NCI-H226 (cell line): Measurements from ENCODE around the gene DMRT1.

Experiments
- DNase-seq: peaks from one replicate; pipeline ENCODE4 v3.0.0-alpha.2; 2015

The DMRT1 gene

DNA sequence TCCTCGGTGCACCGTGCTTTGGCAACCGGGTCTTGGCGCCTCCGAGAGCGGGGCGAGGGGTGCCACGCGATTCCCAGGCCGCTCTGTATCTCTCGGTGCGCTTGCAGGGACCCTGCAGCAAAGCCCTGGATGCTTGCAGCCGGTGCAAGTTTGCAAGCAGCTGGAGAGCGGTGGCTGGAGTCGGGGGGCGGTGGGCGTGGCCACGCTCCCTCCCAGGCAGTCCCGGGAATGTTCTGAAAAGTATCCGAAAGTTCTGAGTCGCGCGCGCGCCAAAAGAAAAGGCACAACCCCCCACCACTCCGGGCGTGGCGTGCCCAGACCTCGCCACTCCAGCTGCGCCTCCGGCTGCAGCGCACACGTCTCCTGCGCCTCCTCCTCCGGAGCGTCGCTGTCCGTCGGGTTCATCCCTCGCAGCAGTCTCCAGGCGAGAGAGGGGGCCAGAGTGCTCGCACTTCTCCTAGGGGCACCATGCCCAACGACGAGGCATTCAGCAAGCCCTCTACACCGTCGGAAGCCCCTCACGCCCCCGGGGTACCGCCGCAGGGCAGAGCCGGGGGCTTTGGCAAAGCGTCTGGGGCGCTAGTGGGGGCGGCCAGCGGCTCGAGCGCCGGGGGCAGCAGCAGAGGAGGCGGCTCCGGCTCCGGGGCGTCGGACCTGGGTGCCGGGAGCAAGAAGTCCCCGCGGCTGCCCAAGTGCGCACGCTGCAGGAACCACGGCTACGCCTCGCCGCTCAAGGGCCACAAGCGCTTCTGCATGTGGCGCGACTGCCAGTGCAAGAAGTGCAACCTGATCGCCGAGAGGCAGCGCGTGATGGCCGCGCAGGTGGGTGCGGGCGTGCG lies at the start of gene DMRT1:
Gene DMRT1 (plus strand): TSS at position 327 of the 839 bp plus-strand sequence. CDS start 142 bp downstream, at position 469.
- no peak for DNase-seq

DNA sequence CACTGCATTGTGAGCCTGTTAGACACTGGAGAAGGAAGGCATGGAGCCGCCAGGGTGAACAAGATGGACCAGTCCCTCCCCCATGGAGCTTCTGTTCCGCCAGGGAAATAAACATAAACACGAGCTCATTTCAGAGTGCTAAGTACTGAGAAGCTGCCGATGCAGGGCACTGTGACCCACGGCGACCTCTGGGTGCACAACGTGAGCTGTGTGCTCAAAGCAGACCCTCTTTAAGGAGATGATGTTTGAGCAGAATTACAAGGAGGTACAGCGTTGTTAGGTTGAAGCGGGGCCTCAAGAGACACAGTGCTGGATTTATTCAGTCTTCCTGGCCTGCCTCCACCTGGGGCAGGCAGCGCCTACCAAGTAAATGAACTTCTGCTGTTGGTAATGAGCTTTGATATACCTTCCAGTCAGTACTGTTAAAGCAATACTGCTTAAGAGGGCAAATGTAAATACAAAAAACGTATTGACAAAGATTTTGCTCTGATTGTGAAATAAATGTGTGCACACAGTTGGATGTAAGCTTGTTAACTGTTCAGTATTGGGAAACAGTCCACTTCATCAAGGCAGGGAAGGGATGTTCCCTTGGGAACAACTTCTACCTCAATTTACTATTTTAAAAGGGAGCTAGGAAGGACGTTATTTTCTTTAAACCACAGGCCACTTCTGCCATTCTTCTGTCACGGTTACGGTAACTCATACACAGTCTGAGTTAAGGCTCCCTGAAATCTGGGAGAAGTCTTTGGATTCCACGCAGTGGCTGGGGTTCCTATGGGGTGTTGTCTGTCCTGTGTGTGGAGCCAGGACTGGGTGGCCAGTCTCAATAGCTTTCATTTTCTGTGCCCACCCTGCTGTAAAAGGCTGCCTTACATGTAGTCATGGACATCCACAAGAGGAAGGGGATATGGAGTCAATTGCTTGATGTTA lies 48.9 kb upstream of the DMRT1 start:
- no peak for DNase-seq

GRCh38 chr9:794386-794785 lies 47.1 kb upstream of the DMRT1 start:
- DNase-seq: no peak

DNA sequence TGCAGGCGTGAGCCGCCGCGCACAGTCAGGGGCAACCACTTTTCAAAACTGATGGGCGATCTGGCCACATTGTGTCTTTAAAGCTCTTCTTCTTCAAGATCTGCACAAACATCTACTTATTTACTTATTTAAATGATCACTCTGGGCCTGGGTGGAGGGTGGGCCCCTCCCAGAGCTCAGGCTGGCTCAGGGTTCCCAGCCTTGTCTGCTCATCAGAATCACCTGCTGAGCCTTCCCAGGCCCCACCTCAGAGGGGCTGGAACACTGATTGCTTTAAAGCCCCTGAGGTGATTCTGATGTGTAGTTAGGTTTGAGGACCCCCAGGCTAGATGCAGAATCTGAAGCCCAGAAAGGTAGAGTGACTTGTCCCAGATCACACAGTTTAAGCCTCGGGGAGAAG lies 45.6 kb upstream of the DMRT1 start:
- DNase-seq: no peak

GRCh38 chr9:800591-801150 lies 40.8 kb upstream of the DMRT1 start:
- no peak for DNase-seq

GRCh38 chr9:801399-802071 lies 40.0 kb upstream of the DMRT1 start:
- peak; percentile 56 for DNase-seq

DNA sequence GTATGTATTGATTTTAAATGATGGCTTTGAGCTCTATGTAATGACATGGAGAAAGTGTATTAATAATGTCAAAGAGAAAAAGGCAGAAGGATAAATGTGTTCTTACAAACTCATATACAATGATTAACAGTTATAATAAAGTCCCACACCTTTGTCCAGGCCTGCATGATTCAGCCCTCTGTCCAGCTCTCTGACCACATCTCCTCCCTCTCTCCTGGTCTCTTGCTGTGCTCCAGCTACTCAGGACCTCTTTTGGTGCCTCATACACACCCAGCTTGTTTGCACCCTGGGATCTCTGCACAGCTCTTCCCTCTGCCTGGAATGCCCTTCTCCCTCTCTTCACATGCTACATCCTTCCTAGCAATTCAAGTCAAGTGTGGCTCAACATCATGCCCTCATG lies 37.5 kb upstream of the DMRT1 start:
- no peak for DNase-seq

GRCh38 chr9:805151-805550 lies 36.3 kb upstream of the DMRT1 start:
- DNase-seq: no peak

GRCh38 chr9:806285-807156 lies 35.0 kb upstream of the DMRT1 start:
- no peak for DNase-seq

DNA sequence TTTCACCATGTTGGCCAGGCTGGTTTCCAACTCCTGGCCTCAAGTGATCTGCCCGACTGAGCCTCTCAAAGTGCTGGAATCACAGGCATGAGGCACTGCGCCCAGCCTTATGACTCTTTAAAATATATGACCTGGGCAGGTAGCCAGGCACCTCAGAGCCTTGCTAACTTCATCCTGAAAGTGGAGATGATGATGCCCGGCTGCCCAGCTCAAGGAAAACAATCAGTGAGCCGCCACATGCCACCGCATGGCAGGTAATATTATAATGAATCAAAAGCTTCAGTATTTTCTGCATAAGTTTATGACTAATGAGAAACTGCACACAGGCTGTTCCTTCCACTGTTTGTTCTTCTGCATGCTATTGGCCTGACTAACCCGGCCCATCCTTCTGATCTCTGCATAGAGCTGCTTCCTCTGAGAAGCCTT lies 30.4 kb upstream of the DMRT1 start:
- peak; percentile 18 for DNase-seq

DNA sequence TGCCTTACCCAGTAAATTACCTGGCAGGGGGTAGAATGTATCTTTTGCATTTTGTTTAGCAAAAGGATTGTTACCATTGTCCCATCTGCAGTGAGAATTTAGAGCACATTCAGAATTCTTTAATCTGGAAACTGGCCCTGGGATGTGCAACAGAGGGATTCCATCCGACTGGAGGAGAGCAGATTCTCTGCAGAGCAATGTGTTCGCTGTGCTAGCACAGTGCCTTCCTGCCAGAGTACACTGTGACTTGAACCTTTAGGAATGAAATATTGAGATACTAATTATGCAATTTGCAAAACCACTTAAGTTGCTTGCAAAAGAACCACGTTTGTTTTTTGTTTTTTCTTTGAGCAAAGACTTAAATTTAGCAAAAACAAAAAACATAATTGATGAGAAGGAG lies 22.5 kb upstream of the DMRT1 start:
- no peak for DNase-seq

DNA sequence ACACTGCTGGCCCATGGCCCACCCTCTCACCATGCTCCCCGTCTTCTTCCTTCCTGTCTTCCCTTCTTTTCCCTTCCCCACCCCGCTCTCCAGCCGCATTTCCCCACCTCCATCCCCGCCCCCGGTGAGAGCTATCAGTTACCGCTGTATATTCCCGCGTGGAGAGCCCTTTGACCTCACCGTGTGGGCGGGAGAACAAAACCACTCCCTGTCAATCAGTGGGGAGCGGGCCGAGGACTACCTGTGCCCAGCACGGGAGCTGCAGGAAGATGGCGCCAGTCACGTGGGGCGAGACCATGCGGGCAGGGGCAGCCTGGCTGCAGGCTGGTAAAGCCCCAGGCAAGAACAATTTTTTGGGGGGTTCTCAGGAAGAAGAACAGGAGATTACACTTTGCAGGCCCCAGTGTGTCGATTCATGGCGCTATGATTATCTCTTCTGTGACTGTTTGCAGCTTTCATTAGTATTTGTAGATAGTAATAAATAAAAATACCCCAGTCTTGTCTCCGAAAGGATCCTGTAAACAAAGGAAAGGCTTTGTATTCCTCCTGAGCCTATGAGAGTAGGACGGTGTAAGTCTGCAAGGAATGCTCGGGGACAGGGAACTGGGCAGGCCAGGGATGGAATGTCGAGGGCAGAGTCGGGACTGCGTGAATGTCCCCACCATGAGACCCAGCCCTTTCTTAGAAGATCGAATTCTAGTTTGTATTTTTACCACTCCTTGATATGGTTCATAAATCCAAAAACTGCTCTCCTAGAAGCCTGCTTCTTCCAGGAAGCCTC lies 14.8 kb upstream of the DMRT1 start:
- no peak for DNase-seq

DNA sequence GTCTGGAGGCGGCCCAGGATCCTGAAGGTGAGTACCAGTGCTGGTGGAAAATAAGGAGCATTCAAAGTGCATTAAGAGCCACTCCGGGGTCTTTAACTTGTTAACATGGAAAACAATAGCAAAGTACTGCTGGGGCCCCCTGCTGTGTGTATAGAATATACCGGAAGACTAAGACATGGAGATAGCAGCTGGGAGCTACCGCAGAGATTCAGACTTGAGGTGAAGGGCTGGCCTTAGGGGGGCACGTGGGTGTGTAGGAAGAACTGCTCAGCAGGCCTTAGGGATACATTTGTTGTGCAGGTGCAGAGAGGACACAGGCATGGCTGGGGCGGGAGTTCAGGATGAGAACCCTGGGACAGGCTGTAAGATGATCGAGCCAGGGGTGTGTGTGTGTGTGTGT lies 1.2 kb upstream of the DMRT1 start:
- DNase-seq: no peak

DNA sequence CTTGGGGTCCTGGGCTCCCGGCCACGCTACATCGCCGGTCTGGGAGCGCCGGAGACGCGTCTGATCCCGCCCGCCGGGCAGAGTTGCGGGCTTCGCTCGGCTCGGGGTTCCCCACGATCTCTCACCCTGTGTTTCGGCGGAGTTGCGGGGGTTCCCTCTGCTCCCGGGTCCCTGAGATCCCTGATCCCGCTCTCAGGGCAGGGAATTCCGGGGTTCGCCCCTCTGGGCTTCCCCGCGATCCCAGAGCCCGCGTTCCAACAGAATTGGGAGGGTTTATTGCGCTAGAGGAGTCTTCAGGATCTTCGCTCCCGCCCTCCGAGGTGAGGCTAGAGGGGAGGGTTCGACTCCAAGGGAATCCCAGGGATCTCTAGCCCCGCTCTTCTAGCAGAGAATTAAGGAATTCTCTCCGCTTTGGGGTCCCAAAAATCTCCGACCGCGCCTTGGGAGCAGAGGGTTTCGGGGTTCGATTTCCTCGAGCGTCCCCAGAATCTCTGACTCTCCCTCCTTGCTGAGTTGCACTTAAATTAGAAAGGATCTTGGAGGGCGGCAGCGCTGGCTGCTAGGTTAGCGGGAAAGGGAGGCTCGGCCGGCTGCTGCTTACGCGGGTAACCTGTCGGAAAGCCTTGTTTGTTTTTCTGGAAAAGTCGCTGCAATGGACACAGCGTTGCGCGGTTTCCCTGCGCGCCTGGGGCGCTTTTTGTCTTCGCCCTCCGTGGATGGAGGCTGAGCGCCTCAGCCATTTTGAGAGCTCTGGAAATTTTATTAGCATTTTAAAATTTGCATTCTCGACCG lies 1.3 kb downstream of the DMRT1 start:
- no peak for DNase-seq

- DNase-seq: no peak
Measured at GRCh38 chr9:843427-843785, 1.9 kb downstream of the DMRT1 start.

DNA sequence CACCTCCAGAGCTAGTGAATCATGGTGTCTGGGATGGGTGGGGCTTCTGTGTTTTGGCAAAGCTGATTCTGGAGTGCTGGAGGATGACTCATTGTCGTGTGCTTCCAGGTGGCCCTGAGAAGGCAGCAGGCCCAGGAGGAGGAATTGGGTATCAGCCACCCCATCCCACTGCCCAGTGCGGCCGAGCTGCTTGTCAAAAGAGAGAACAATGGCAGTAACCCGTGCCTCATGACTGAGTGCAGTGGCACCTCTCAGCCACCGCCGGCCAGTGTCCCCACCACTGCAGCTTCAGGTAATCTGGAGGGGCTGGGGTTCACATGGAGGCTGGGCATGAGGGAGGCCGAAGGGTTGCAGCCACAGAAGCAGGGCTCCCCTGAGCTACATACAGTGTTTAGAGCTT lies 5.4 kb downstream of the DMRT1 start:
- no peak for DNase-seq

DNA sequence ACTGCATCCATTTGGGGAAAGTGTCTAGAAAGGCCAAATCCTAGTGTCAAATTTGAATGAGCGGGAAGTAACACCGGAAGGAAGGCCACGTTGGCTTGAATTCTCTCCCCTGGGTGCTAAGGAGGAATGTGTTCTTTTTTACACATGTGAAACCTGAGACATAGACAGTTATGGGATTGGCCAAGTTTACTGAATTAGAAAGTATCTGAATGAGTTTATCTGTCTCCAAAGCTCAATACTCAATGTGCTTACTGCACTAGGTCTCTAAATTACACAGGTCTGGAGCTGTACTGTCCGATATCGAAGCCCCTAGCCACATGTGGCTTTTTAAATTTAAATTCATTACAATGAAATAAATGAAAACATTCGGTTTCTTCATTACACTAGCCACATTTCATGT lies 6.0 kb downstream of the DMRT1 start:
- DNase-seq: no peak

GRCh38 chr9:849431-849830 lies 7.9 kb downstream of the DMRT1 start:
- DNase-seq: no peak

- DNase-seq: no peak
Measured at GRCh38 chr9:852539-852938, 11.0 kb downstream of the DMRT1 start.

DNA sequence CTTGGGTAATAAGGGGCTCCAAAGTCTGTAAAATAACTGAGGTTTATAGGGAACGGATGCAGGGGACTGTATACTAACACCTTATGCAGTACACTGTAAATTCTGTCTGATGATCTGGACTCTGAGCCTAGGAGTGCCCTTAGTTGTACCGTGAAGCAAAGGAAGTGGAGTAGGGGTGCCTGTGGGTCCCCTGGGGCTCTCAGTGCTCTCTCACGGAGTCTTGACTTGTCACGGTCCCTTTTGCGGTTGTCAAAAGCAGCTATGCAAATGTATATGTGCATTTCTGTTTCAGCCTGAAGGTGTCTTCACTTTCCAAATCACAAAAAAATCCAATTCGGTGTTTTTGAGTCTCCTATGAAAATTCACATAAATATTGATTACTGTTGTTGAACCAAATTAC lies 17.8 kb downstream of the DMRT1 start:
- no peak for DNase-seq
